SKM-1 treated with dmso at 0.1 percent for 144 hours (cell line): ENCODE measurements around the gene RPLP2.

Experiments used
- DNase-seq: peaks from one replicate; lab custom pipeline; 2025; ENCODE audit not compliant: unreplicated experiment; lab: John Stamatoyannopoulos, UW

The RPLP2 gene

GRCh38 chr11:823441-824291 is 13.9 kb downstream of the RPLP2 start:
- DNase-seq: no peak

GRCh38 chr11:824292-824880 is 14.6 kb downstream of the RPLP2 start:
- no peak for DNase-seq

- no peak for DNase-seq
Measured at GRCh38 chr11:824942-825341, 15.2 kb downstream of the RPLP2 start.

- DNase-seq: no peak
Measured at GRCh38 chr11:825366-826226, 15.8 kb downstream of the RPLP2 start.

- no peak for DNase-seq
Measured at GRCh38 chr11:826227-826621, 16.5 kb downstream of the RPLP2 start.

GRCh38 chr11:826836-827145 is 17.0 kb downstream of the RPLP2 start:
- DNase-seq: no peak

GRCh38 chr11:827146-827896 is 17.6 kb downstream of the RPLP2 start:
- DNase-seq: no peak

GRCh38 chr11:827897-828192 is 18.1 kb downstream of the RPLP2 start, which contains the start of gene CRACR2B:
CRACR2B (plus strand) TSS chr11:827919; CDS start chr11:828608, 689 bp downstream.
- DNase-seq: no peak

GRCh38 chr11:828506-829175 is 18.9 kb downstream of the RPLP2 start:
- no peak for DNase-seq

- no peak for DNase-seq
Measured at GRCh38 chr11:829176-829846, 19.5 kb downstream of the RPLP2 start.

- DNase-seq: no peak
Measured at GRCh38 chr11:829847-830294, 20.1 kb downstream of the RPLP2 start.

GRCh38 chr11:830295-831117 is 20.7 kb downstream of the RPLP2 start:
- no peak for DNase-seq

GRCh38 chr11:831118-831864 is 21.5 kb downstream of the RPLP2 start:
- DNase-seq: no peak

GRCh38 chr11:831961-832528 is 22.3 kb downstream of the RPLP2 start:
- DNase-seq: no peak

- DNase-seq: no peak
Measured at GRCh38 chr11:832529-833113, 22.9 kb downstream of the RPLP2 start, which contains the start of gene CD151. CD151 (plus strand) TSS chr11:832952; CDS start chr11:836070, 3,118 bp downstream.

- DNase-seq: no peak
Measured at GRCh38 chr11:833114-833791, 23.5 kb downstream of the RPLP2 start.

GRCh38 chr11:833849-834311 is 24.1 kb downstream of the RPLP2 start:
- DNase-seq: no peak
